SK-N-SH (cell line): ENCODE measurements around the gene TINAG. TPM values are rescaled to one million over a fixed set of nuclear protein-coding genes. Genes with fewer than 3 reads are reported as not detected.

Source experiments
- CTCF ChIA-PET: fragments of 300-600, 350-600 bp; formaldehyde crosslinking; extraction: SDS; loops from one replicate; lab custom pipeline; 2021; lab: Yijun Ruan, JAX
- POLR2A ChIA-PET: fragments of 350-600 bp; sonication (Branson Sonifier 250); formaldehyde crosslinking; extraction: SDS; loops from one replicate; lab custom pipeline; 2020; ENCODE audit warnings: antibody characterized with exemption, inconsistent platforms; lab: Yijun Ruan, JAX
- DNase-seq: peaks from one replicate; pipeline ENCODE4 v3.0.0; 2012
- H2AFZ ChIP-seq: fragments of 200-600 bp; sonication (generic); 2 replicates; pipeline ENCODE4 v1.8.1; 2016; ENCODE audit warnings: antibody characterized with exemption, mild to moderate bottlenecking, low read depth
- H3F3A ChIP-seq: fragments of 200-600 bp; sonication (generic); replicated peaks from 2 replicates; pipeline ENCODE3; 2016; ENCODE audit warnings: antibody characterized with exemption, mild to moderate bottlenecking; ENCODE audit not compliant: insufficient read depth
- H3K27ac ChIP-seq, 2 experiments: fragments of 200-500 bp in 1 of 2; fragments of 200-600 bp in 1 of 2; sonication (Bioruptor generic) in 1 of 2; sonication (generic), shearing (Covaris generic) in 1 of 2; 2 replicates each; pipeline versions ENCODE4 v1.5.1 to v1.6.1; 2014 to 2016; ENCODE audit warnings: low read depth in 2 of 2, inconsistent platforms in 1 of 2, low read length in 1 of 2, mild to moderate bottlenecking in 1 of 2, mixed read lengths in 1 of 2
- H3K27me3 ChIP-seq: fragments of 200-600 bp; sonication (generic), shearing (Covaris generic); 2 replicates; pipeline ENCODE4 v1.6.1; 2016; ENCODE audit warnings: mixed run types; ENCODE audit not compliant: insufficient read depth
- H3K36me3 ChIP-seq, 2 experiments: fragments of 200-500 bp in 1 of 2; fragments of 200-600 bp in 1 of 2; sonication (Bioruptor generic) in 1 of 2; sonication (generic) in 1 of 2; replicated peaks in 1 of 2; 2 replicates each; pipeline versions ENCODE3 to v1.5.1; 2014 to 2016; ENCODE audit warnings: low read length in 1 of 2, mild to moderate bottlenecking in 1 of 2; ENCODE audit not compliant: insufficient read depth in 2 of 2, control insufficient read depth in 1 of 2
- H3K4me1 ChIP-seq, 2 experiments: fragments of 200-500 bp in 1 of 2; fragments of 200-600 bp in 1 of 2; sonication (Bioruptor generic) in 1 of 2; sonication (generic), shearing (Covaris generic) in 1 of 2; 2 replicates each; pipeline versions ENCODE4 v1.5.1 to v1.6.1; 2014 to 2016; ENCODE audit warnings: low read depth in 1 of 2, low read length in 1 of 2, mixed run types in 1 of 2; ENCODE audit not compliant: insufficient read depth in 2 of 2, control insufficient read depth in 1 of 2
- H3K4me2 ChIP-seq: fragments of 200-600 bp; sonication (generic), shearing (Covaris generic); 2 replicates; pipeline ENCODE4 v1.6.1; 2017; ENCODE audit warnings: mixed run types
- H3K4me3 ChIP-seq, 2 experiments: fragments of 200-500 bp in 1 of 2; fragments of 200-600 bp in 1 of 2; sonication (Bioruptor generic) in 1 of 2; sonication (generic), shearing (Covaris generic) in 1 of 2; 2 replicates each; pipeline versions ENCODE4 v1.5.1 to v1.8.1; 2014 to 2016; ENCODE audit warnings: low read depth in 2 of 2, inconsistent platforms in 1 of 2, low read length in 1 of 2, mild to moderate bottlenecking in 1 of 2, mixed read lengths in 1 of 2, moderate library complexity in 1 of 2
- H3K79me2 ChIP-seq: fragments of 200-600 bp; sonication (generic); 2 replicates; pipeline ENCODE4 v1.8.1; 2017; ENCODE audit warnings: mild to moderate bottlenecking; ENCODE audit not compliant: insufficient read depth
- H3K9ac ChIP-seq: fragments of 200-600 bp; sonication (generic); 2 replicates; pipeline ENCODE4 v1.6.1; 2017; ENCODE audit warnings: mixed run types
- H3K9me2 ChIP-seq: fragments of 200-600 bp; sonication (generic); 2 replicates; pipeline ENCODE4 v1.6.1; 2017; ENCODE audit warnings: mixed run types
- H3K9me3 ChIP-seq: fragments of 200-600 bp; sonication (generic); 2 replicates; pipeline ENCODE4 v1.6.1; 2017; ENCODE audit warnings: mixed run types, mild to moderate bottlenecking, moderate library complexity
- H4K20me1 ChIP-seq: fragments of 200-600 bp; sonication (generic); 2 replicates; pipeline ENCODE4 v1.6.1; 2017; ENCODE audit warnings: mild to moderate bottlenecking, mixed run types; ENCODE audit not compliant: insufficient read depth
- CHD2 ChIP-seq: fragments of 150-350 bp; IDR thresholded peaks from 2 replicates; pipeline ENCODE4 v1.6.1; 2018; ENCODE audit warnings: low read length; ENCODE audit not compliant: partially characterized antibody
- ELF1 ChIP-seq: IDR thresholded peaks from 2 replicates; pipeline ENCODE4 v1.4.0; 2012
- EP300 ChIP-seq, 2 experiments: IDR thresholded peaks; 2 replicates each; pipeline versions ENCODE4 v1.4.0 to v1.6.1; 2012; ENCODE audit warnings: borderline replicate concordance in 1 of 2, low read depth in 1 of 2, low read length in 1 of 2
- FOSL2 ChIP-seq: IDR thresholded peaks from 2 replicates; pipeline ENCODE4 v1.4.0; 2012; ENCODE audit warnings: low read depth, mild to moderate bottlenecking, moderate library complexity, borderline replicate concordance
- FOXJ3 ChIP-seq: sonication (generic); formaldehyde crosslinking; IDR thresholded peaks from 2 replicates; pipeline ENCODE4 v1.5.1; 2020; ENCODE audit warnings: mild to moderate bottlenecking, missing genetic modification reagents
- FOXM1 ChIP-seq: IDR thresholded peaks from 2 replicates; pipeline ENCODE4 v1.4.0; 2012; ENCODE audit warnings: low read depth, mild to moderate bottlenecking
- GABPA ChIP-seq: IDR thresholded peaks from 2 replicates; pipeline ENCODE4 v1.4.0; 2012; ENCODE audit warnings: low read depth, mild to moderate bottlenecking
- IRF3 ChIP-seq: fragments of 150-350 bp; IDR thresholded peaks from 2 replicates; pipeline ENCODE4 v1.6.1; 2016; ENCODE audit warnings: mild to moderate bottlenecking, low read depth, low read length
- JUND ChIP-seq: IDR thresholded peaks from 2 replicates; pipeline ENCODE4 v1.4.0; 2012
- NFIC ChIP-seq: IDR thresholded peaks from 2 replicates; pipeline ENCODE4 v1.4.0; 2012; ENCODE audit warnings: borderline replicate concordance
- NRF1 ChIP-seq: IDR thresholded peaks from 2 replicates; pipeline ENCODE4 v1.6.1; 2012; ENCODE audit warnings: low read depth, mild to moderate bottlenecking, low read length
- RAD21 ChIP-seq: IDR thresholded peaks from 2 replicates; pipeline ENCODE4 v1.6.1; 2012; ENCODE audit warnings: mild to moderate bottlenecking, low read length
- RCOR1 ChIP-seq: fragments of 150-350 bp; IDR thresholded peaks from 2 replicates; pipeline ENCODE4 v1.6.1; 2017; ENCODE audit warnings: antibody characterized with exemption, low read length
- RFX5 ChIP-seq: IDR thresholded peaks from 2 replicates; pipeline ENCODE4 v1.6.1; 2012; ENCODE audit warnings: mild to moderate bottlenecking, improper control_type of control experiment, low read length
- RXRA ChIP-seq: IDR thresholded peaks from 2 replicates; pipeline ENCODE4 v1.4.0; 2012; ENCODE audit warnings: low read depth, mild to moderate bottlenecking, borderline replicate concordance
- SIN3A ChIP-seq: IDR thresholded peaks from 2 replicates; pipeline ENCODE4 v1.6.1; 2012; ENCODE audit warnings: low read depth, mild to moderate bottlenecking, low read length, moderate library complexity, borderline replicate concordance
- SMC3 ChIP-seq: IDR thresholded peaks from 2 replicates; pipeline ENCODE4 v1.6.1; 2012; ENCODE audit warnings: low read depth, low read length, improper control_type of control experiment
- TAF1 ChIP-seq: IDR thresholded peaks from 2 replicates; pipeline ENCODE4 v1.6.1; 2012; ENCODE audit warnings: low read depth, mild to moderate bottlenecking, low read length, moderate library complexity, borderline replicate concordance
- TEAD4 ChIP-seq: IDR thresholded peaks from 2 replicates; pipeline ENCODE4 v1.4.0; 2012; ENCODE audit warnings: mild to moderate bottlenecking, borderline replicate concordance; ENCODE audit not compliant: insufficient read depth
- USF1 ChIP-seq: IDR thresholded peaks from 2 replicates; pipeline ENCODE4 v1.4.0; 2012; ENCODE audit warnings: low read depth, borderline replicate concordance
- USF2 ChIP-seq: fragments of 150-350 bp; IDR thresholded peaks from 2 replicates; pipeline ENCODE4 v1.6.1; 2017; ENCODE audit warnings: antibody characterized with exemption, low read length, low read depth, borderline replicate concordance
- WGBS: methylation state at CpG from one replicate; pipeline ENCODE4 v1.1.6; 2017; ENCODE audit warnings: low lambda C conversion rate; 5-methylcytosine and 5-hydroxymethylcytosine counted together
- polyA plus RNA-seq, 3 experiments: library from polyadenylated mRNA; depleted of rRNA; stranded (reverse); fragments of >200 nt; gene quantifications; 2 replicates each; pipeline ENCODE4 v1.2.3, GENCODE V29; 2012

The TINAG gene
- polyA plus RNA-seq, 1 of the 3 experiments (the other 2 are of a cell fraction) = 0.13 TPM

GRCh38 chr6:54354608-54355007 is 46.4 kb downstream of the TINAG start:
- Histone ChIP-seq H3K4me1 (no peaks in the 10 kb centered on the region; a peak in 1 of 4 replicates), H4K20me1 (no peaks in the 10 kb centered on the region), H3K4me2 (peak overlapping the region; percentile 39), H3K9me3 (no peaks in the 10 kb centered on the region), H2AFZ (peak overlapping the region; percentile 70; the same call in 1 of the 2 replicates), H3K36me3 (no peaks in the 10 kb centered on the region), H3K9ac (no peak overlapping the region), H3K27ac (peak overlapping the region in 1 of 2 experiments; percentile 62; a peak in 2 of 4 replicates), H3F3A (no peaks in the 10 kb centered on the region), H3K9me2 (no peaks in the 10 kb centered on the region), H3K27me3 (no peaks in the 10 kb centered on the region), H3K79me2 (no peaks in the 10 kb centered on the region), H3K4me3 (peak overlapping the region; percentile 6 to 14; a peak in 1 of 4 replicates)
- WGBS = 27% methylated on average over 2 of the region's 2 CpGs
- TF ChIP-seq RFX5 = no peak
- TF ChIP-seq ELF1 = no peak
- no peak for TF ChIP-seq RCOR1
- no peak for TF ChIP-seq IRF3
- no peak for TF ChIP-seq CHD2
- TF ChIP-seq FOXM1 = no peak
- TF ChIP-seq RXRA = no peak
- no peak for TF ChIP-seq SIN3A
- ChIA-PET POLR2A (no interaction called here), CTCF (no interaction called here)
- DNase-seq = no peak

GRCh38 chr6:54357141-54357540 is 48.9 kb downstream of the TINAG start:
- TF ChIP-seq TAF1 = no peak
- no peak for TF ChIP-seq JUND
- no peak for TF ChIP-seq EP300 (IDR thresholded peaks at IDR 0.05; ENCODE audit: borderline replicate concordance in 1 of 2, low read depth in 1 of 2, low read length in 1 of 2)
- TF ChIP-seq FOSL2 = no peak
- TF ChIP-seq TEAD4 = no peak
- no peak for TF ChIP-seq FOXJ3
- TF ChIP-seq NFIC = no peak
- no peak for TF ChIP-seq RXRA
- no peak for TF ChIP-seq USF2
- TF ChIP-seq NRF1 = no peak
- TF ChIP-seq SMC3 = no peak
- no peak for TF ChIP-seq RAD21
- TF ChIP-seq USF1 = no peak
- TF ChIP-seq CHD2 = no peak
- TF ChIP-seq GABPA = no peak
- TF ChIP-seq RFX5 = no peak
- Histone ChIP-seq H3F3A (no peaks in the 10 kb centered on the region), H3K9me3 (no peaks in the 10 kb centered on the region), H3K27me3 (no peaks in the 10 kb centered on the region), H3K4me1 (no peaks in the 10 kb centered on the region; a peak in 1 of 4 replicates), H3K27ac (no peak overlapping the region), H3K4me2 (no peak overlapping the region), H4K20me1 (no peaks in the 10 kb centered on the region), H3K79me2 (no peaks in the 10 kb centered on the region), H3K9me2 (no peaks in the 10 kb centered on the region), H2AFZ (0 out of 2 replicates have a peak overlapping the region, but pooled peaks have one; percentile 17), H3K4me3 (no peak overlapping the region), H3K9ac (no peak overlapping the region), H3K36me3 (no peaks in the 10 kb centered on the region)
- no peak for DNase-seq
- POLR2A ChIA-PET = no interaction called here
- 0% methylated on average over 1 of the region's 1 CpG for WGBS
- CTCF ChIA-PET = no interaction called here
